Measurements from ENCODE around the gene FAM193A. TPM values are rescaled to one million over a fixed set of nuclear protein-coding genes. Genes with fewer than 3 reads are reported as not detected.
A peak's percentile ranks its signal among the peaks of the same experiment; 100 is the strongest.
"Not testable (repeated sequence)": the region's sequence is repeated elsewhere in the genome, so short reads cannot be mapped to it uniquely, and the experiment has no call there.

FAM193A gene, protein sequence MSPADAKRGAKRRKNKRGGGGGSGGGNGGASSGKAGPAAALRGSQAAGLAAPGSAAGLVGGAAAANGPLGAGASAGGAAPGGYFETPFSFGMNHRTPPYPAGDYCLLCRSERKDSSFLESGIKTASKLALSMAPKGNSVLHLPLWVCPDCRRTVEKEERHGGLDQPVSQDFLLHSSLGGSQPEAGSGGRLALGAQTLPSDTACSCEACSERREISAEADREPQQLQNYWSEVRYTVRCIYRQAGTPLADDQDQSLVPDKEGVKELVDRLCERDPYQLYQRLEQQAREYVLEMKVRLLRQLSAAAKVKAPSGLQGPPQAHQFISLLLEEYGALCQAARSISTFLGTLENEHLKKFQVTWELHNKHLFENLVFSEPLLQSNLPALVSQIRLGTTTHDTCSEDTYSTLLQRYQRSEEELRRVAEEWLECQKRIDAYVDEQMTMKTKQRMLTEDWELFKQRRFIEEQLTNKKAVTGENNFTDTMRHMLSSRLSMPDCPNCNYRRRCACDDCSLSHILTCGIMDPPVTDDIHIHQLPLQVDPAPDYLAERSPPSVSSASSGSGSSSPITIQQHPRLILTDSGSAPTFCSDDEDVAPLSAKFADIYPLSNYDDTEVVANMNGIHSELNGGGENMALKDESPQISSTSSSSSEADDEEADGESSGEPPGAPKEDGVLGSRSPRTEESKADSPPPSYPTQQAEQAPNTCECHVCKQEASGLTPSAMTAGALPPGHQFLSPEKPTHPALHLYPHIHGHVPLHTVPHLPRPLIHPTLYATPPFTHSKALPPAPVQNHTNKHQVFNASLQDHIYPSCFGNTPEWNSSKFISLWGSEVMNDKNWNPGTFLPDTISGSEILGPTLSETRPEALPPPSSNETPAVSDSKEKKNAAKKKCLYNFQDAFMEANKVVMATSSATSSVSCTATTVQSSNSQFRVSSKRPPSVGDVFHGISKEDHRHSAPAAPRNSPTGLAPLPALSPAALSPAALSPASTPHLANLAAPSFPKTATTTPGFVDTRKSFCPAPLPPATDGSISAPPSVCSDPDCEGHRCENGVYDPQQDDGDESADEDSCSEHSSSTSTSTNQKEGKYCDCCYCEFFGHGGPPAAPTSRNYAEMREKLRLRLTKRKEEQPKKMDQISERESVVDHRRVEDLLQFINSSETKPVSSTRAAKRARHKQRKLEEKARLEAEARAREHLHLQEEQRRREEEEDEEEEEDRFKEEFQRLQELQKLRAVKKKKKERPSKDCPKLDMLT (N-terminal part only)
- total RNA-seq (2014; rRNA removed; shearing (Covaris generic)): 10.3 and 12.0 TPM in 2 replicates

DNA sequence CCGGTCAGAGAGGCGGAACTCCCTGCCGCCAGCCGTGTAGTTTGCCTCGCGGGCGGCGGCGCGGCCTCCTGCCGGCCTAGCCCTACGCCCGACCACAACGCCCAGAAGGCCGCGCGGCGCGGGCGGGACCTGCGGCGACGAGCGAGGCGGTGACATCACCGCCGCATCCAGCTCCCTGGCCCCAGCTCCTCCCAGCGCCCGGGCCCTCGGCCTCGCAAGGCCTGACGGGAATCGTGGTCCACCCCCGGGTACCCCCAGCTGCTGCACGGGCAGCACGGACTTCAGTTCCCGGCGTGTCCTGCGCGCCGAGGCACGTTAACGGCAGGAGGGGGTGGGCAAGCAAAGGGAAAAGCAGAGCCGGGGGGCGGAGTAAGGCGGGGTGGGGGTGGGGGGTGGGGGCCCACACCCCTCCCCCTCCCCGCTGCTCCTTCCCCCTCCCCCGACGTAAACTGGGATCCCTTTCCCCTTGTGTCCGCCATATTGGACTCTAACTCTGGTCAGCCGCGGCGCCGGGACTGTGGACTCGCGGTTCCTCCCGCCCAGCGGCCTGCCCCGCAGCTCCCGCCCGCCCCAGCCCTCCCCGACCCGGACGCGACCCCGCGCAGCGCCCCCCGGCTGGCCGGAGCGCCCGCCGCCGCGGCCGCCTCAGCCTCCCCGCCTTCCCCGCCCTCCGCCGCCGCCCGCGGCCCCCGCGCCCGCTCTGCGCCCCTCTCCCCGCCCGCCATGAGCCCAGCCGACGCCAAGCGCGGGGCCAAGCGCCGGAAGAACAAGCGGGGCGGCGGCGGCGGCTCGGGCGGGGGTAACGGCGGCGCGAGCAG lies at the start of gene FAM193A:
Gene FAM193A, plus strand, starts transcription at position 455 of the 818 bp plus-strand sequence. Its CDS starts 269 bp downstream, at position 724.
- peak; percentile 94 for DNase-seq (ENCODE audit: low spot score)

DNA sequence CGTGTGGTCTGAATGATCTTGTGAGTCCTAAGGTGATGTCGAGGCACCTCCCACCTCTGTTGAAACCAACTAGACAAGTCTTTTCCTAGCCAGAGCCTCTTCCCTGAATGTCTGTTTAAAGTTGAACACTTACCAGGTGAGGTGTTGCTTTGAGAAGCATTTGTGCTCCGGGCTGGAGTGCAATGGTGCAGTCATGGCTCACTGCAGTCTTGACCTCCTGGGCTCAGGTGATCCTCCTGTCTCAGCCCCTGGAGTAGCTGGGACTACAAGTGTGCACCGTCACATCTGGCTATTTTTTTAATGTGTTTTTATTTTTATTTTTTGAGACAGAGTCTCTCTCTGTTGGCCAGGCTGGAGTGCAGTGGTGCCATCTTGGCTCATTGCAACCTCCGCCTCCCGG lies 49.5 kb upstream of the FAM193A start:
- no peak for DNase-seq (ENCODE audit: low spot score)

DNA sequence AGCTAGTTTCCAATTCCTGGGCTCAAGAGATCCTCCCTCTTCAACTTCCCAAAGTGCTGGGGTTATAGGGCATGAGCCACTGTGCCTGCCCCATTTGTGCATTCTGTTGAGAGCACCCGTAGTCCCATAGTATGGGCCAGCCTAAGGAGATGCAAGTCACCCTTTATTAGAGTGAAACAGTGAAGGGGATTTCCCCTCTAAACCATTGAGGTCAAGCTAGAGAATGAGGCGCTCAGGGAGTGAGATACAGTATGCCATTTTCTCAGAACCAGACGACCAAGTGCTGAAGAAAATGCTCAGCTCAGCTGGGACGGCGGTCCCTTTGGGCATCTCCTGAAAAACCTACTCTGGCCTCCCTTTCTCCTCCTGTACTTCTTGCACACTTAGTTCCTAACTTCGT lies 48.8 kb upstream of the FAM193A start:
- no peak for DNase-seq (ENCODE audit: low spot score)

DNA sequence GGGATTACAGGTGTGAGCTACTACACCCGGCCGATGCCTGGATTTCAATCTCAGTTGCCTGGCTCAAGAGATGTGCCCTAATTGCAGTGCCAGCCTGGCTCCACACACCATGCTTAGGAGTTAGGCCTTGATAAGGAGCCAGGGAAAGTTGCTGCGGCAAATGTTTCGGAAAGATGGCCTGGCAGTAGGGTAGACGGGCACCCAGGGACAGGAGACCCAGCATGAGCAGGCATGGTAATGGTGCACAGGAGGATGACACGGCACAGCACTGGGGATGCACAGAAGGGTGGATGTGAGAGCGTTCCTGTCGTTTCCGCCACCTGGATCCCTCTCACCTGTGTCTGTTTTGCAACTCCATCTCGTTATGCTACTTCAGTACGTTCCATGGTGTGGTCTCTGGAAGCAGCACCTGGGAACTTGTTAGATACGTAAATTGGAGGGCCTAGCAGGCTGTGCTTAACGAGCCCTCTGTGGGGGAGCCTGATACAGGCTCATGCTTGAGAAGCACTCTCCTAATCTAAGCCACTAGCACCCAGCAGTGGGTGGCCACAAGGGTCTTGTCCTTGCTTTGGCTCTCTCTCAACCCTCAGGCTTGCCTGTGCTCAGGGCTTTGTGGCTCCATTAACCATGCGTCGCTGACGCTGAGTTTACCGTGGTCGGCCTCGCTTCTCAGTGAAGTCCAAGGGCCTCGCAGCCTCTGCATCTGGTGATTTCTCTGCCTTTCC lies 47.2 kb upstream of the FAM193A start:
- no peak for DNase-seq (ENCODE audit: low spot score)

DNA sequence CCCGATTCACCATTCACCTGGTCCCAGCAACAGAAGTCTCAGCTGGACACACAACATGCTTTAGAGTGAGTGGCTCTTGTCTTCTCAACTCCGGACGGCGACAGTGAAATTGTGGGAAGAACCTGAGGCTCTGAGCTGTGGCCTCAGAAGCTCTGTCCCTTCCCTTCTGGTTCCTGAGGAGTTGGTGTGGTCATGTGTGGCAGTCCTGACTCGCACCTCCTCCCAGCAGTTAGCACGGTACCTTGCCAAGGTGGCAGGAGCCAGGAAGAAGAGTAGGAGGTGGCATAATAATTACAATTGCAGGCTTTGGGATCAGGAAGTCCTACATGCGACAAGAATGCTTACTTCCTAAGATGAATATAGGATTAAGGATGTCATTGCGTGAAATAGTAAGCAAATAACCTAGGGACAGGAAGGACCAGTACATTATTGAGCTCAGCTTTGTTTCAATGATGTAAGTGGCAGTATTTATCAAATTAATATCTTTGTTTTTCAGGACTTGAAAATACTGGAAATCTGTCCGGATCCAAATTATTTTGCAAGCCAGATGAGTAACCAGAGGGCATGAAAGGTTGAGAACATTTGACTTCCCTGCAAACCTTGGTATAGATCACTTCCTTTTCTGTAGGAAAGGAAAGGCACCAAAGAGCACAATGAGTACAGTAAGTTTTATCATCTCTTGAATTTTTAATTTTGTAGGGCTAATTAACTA lies 46.5 kb upstream of the FAM193A start:
- no peak for DNase-seq (ENCODE audit: low spot score)

DNA sequence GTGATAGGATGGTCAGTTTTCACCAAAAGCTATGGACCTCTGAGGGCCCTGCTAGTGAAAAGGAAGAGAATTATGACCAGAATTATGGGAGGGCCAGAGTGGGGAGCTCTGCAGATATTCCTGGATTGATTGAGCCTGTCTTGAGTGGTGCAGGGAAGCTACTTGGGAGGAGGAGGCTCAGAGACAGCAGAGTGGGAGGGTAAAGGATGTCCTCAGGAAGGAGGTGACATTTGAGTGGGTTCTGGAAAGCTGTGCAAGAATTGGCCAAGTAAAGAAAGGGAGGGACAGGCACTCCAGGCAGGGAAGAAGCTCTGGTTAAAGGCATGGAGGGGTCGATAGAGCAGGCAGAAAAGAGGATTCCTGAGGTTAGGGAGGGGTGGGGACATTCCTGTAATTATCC lies 43.5 kb upstream of the FAM193A start:
- no peak for DNase-seq (ENCODE audit: low spot score)

DNA sequence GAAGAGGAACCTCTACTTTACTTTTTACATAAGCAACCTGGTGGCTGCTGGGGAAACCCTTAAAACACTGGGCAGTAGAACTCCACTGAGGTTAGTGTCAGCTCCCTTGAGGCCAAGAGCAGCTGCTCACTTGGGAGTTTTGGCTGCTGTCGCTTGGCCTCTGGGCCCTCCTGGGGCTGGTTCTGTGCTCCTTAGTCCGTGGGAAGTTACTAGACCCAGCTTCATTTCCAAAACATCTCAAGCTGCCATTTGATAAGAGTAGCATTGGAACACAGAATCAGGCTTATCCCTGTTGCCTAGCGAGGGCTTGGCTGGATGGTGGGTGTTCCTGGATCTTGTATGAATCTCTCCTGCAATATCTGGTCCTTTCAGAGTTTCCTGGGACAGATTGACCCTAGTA lies 41.5 kb upstream of the FAM193A start:
- no peak for DNase-seq (ENCODE audit: low spot score)

DNA sequence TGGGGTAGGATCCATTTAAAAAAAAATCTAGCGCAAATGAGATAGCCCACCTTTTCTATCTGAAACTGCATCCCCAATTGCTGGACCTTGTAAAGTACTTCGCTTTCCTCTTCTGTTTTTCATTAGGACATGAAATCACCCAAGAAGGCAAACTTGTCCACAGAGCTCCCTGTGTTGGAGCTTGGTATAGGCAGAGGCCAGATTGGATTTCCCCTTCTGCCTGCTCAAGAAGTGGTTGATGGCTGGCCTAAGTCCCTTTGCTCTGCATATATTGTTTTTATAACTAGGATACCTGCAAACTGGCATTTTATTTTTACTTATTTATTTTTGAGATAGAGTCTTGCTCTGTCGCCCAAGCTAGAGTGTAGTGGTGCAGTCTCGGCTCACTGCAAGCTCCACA lies 39.1 kb upstream of the FAM193A start:
- DNase-seq (ENCODE audit: low spot score): no peak

DNA sequence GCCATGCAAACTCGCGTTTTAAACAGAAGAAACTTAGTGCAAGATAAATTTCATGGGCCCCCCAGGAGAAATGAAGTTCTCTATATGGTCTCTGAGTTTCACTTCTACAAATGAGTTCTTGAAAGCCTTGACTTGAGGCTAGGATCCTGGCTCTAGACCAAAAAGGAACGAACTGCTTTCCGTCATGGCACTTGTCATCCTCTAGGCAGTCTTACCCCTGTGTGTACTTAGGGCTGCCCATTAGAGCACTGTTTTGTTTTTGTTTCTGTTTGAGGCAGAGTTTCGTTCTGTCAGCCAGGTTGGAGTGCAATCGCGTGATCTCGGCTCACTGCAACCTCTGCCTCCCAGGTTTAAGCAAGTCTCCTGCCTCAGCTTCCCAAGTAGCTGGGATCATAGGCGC lies 38.5 kb upstream of the FAM193A start:
- DNase-seq (ENCODE audit: low spot score): no peak

DNA sequence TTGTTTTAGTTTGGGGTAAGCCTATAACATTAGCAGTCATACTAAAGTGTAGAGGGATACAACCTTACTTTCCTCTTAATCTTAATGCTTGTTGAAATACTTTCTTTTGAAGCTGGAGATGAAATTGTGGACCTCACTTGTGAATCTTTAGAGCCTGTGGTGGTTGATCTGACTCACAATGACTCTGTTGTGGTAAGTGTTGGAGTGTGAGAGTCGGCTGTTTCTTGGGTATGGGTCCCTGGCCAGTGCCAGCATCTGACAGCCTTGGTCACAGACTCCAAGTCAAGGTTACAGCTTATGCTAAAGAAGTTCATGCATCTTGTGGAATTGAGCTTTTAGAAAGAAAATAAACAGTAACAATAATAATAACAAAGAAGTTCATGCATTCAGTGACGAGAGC lies 35.9 kb upstream of the FAM193A start:
- no peak for DNase-seq (ENCODE audit: low spot score)

DNA sequence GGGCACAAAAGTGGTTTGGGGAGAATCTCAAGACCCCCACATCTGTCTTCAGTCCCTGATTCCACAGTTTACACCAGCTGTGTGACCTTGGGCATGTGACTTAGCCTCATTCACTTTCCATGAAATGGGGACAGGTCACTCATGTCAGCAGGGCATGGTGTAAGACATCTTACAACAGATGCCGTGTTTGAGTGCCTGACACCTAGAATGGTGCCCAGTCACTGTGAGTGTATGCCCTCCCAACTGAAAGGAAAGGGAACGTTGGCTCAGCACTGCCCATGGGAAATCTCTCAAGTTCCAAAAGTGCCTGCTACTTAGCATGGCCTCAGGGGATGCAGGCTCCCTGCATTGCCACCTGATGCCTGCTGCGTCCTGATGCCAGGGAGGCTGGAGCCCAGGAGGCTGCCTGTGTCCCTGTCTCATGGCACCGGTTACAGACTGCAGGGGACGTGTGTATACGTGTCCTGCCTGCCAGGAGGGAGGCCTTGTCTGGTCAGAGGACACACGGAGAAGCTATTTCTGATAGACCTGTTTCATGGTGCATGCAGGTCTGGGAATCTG lies 35.3 kb upstream of the FAM193A start:
- no peak for DNase-seq (ENCODE audit: low spot score)

DNA sequence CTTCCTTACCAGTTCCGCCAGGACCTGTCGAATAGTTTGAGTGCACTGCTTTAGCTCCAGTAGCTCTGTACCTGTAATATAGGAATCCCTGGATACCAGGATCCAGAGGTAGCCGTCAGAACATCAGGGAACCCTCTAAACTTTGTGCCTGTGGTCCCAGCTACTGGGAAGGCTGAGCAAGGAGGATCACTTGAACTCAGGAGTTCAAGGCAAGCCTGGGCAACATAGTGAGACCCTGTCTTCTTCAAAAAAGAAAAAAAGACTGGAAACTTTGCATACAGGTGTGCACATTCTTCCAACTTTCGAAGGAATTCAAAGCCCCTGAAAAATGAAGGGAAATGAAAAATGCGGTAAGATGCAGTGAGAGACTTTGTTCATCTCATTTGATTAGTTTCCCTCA lies 32.6 kb upstream of the FAM193A start:
- no peak for DNase-seq (ENCODE audit: low spot score)

DNA sequence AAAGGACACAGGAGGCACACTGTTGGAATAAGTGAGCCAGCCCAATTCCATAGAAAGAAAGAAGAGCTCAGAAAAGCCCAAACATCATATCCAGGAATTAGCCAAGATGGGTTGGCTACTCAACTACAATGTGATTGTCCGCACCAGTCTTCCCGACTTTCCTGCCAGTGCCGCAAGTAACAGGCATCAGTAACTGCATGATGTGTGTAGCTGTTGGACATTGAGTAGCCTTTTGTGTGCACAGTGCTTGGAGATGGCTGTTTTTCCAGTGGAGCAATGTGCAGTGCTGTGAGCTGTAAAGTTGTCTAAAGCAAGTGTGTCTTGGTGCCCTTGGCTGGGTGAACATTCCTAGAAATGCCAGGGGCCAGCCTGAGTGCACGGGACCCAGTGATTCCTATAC lies 29.2 kb upstream of the FAM193A start:
- no peak for DNase-seq (ENCODE audit: low spot score)

DNA sequence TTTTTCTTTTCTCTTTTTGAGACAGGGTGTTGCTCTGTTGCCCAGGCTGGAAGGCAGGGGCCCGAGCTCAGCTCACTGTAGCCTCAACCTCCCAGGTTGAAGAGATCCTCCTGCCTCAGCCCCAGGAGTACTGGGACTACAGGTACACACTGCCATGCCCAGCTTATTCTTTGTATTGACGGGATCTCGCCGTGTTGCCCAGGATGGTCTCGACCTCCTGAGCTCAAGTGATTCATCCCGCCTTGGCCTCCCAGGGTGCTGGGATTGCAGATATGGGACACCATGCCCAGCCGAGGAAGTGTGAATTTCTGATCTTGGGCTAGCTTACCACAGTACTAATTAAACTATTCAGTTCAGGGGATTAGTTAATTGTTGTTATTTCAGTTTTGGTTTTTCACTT lies 28.6 kb upstream of the FAM193A start:
- DNase-seq (ENCODE audit: low spot score): no peak

DNA sequence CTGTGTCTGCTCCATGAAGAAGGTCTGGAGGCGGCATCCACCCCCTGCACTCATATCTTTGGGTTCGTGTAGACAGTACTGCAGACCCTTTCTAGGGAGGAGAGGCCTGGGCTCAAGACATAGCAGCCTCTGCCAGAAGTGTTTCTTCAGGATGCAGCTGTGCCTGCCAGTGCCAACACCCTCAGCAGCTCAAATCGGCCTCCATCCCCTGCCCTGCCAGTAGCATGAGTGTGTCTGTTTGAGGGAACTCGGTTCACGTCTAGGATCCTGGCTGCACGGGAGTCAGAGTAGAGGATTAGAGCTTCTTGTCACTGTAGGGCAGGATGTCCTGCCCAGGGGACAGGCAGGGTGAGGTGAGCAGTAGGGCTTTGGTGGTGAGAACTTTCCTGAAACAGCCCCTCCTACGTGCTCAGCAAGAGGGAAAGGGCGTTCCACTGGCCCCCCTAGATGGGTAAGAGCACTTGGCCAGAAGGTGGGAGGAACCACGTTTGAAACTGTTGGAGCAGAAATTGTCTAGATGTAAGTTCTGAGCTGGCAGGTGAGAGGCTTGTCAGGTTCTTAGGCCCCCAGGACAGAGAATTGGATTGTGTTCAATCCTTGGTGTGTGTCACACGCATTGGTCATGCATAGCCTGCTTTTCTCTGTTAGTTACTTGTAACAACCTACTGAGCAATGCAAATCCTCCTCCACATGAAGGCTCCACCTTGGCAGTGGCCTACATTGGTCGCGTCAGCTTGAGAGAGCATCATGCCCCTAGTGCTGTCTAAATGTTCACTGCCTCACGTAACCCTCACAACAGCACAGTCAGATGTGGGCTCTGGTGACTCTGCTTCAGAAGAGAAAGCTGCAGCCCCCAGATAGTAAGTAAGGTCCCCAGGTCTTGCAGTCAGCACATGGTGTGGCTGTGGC lies 25.8 kb upstream of the FAM193A start:
- no peak for DNase-seq (ENCODE audit: low spot score)

DNA sequence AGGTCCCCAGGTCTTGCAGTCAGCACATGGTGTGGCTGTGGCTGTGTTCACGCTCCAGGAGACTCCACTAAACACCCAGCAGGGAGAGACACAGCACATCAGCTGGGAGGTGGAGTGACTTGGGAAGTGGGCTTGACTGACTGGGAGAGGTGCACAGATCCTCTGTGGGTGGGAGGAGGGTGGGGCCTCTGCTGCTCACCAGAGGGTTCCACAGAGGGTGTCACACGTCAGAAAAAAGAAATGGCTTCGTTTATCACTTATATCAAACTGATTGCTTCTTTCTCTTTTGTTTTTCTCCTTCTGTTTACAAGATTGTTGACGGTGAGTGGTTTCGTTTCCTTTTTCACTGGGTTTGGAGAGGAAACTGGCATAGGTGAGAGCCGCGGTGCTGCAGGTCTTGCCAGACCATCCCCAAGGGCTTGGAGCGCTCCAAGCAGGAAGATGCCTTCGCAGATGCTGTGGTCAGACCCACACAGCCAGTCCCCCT lies 24.8 kb upstream of the FAM193A start:
- no peak for DNase-seq (ENCODE audit: low spot score)

DNA sequence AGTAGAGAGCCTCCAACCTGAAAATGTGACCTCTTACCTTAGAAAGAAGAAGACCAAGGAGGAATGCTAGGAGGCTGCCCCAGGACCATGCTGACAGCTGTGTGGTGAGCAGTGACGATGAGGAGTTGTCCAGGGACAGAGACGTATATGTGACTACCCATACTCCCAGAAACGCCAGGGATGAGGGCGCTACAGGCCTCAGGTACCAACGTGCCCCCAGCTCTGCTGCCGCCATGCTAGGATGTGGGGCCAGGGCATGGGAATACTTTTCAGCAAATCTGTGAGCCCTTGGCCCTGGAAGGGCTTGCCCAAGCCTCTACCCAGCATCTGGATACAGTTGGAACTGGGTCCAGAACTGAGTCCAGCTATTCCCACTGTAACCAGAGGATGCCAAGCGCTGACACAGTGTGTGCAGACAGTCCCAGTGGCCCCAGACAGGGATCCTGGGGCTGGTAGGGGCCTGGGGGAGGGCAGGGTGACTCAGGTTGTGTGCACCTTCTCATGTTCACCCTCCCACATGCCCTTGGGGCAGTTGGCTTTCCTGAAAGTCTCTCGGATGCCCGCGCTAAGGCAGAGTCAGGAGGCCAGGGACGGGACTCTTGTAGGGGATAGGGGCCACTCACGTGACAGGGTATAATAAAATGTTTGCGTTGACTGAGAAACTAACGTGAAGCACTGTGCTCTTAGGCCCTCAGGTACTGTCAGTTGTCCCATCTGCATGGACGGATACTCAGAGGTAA lies 23.9 kb upstream of the FAM193A start:
- no peak for DNase-seq (ENCODE audit: low spot score)

DNA sequence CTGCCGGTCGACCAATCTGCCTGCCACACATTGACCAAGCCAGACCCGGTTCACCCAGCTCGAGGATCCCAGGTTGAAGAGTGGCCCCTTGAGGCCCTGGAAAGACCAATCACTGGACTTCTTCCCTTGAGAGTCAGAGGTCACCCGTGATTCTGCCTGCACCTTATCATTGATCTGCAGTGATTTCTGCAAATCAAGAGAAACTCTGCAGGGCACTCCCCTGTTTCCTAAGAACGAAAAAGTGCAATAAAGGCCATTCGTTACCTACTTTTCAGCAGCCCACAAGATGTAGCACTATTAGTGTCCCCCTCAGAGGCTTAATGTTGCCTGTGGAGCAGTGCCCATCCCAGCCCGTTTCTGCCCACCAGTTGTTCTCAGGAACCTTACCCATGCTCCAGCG lies 22.3 kb upstream of the FAM193A start:
- not testable (repeated sequence) for DNase-seq (ENCODE audit: low spot score)

Data from A172 (cell line).